GM12878 (cell line): Measurements from ENCODE around the gene RAB3A.

Experiments
- BRCA1 ChIP-seq: IDR thresholded peaks from 2 replicates; pipeline ENCODE4 v1.6.1; 2011; ENCODE audit warnings: low read depth, low read length, improper control_type of control experiment
- EZH2 ChIP-seq: IDR thresholded peaks from 2 replicates; pipeline ENCODE4 v1.6.1; 2012; ENCODE audit warnings: low read depth, mild to moderate bottlenecking, control low read depth, inconsistent platforms, low read length, borderline replicate concordance; ENCODE audit not compliant: control insufficient read depth
- POLR2AphosphoS5 ChIP-seq: IDR thresholded peaks from 2 replicates; pipeline ENCODE4 v1.6.1; 2011; ENCODE audit warnings: mild to moderate bottlenecking, low read length, inconsistent platforms

GRCh38 chr19:18185538-18185937 lies 18.3 kb downstream of the RAB3A start:
- TF ChIP-seq EZH2 (no peak), BRCA1 (no peak), POLR2AphosphoS5 (no peak)
